DMS114 treated with DMSO at 0.1 percent for 48 hours (cell line): ENCODE measurements around the gene HIF3A.
"Not testable (repeated sequence)": the region's sequence is repeated elsewhere in the genome, so short reads cannot be mapped to it uniquely, and the experiment has no call there.

Source experiments
- DNase-seq: peaks from one replicate; lab custom pipeline; 2025; ENCODE audit not compliant: unreplicated experiment; lab: John Stamatoyannopoulos, UW

HIF3A gene

DNA sequence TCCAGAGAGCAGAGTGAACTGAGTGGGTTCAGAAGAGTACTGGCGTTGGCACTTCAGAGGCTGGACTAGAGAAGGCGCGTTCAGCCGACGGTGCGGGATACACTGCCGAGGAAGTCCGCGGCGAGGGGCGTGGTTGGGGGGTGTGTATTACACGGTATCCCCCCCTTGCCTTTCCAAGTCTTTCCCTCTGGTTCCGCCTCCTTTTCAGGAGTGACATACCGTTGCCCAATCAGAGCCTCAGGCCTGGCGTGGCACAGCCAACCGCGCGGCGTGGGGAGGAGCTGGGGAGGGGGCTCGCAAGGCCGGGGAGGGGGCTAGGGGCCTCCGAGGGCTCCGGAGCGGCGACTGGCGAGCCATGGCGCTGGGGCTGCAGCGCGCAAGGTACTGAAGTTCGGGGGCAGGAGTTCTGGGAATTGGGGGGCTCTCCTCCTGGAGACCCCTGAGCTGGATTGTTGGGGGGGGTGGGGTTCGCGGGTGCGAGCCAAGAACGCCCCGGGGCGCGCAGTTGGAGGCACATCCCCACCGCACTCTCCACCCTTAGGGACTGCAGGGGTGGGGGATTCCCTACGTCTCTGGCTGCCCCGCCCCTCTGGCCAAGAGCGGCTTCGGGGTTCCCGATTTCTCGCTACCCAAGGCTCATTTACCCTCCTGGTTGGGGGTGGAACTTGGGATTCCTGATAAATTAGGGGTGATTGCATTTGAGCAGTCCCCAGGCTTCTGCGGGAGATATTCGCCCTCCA, at the start of gene HIF3A:
Gene HIF3A, plus strand, starts transcription at position 321 of the 740 bp plus-strand sequence. Its CDS starts 35 bp downstream, at position 356.
- DNase-seq = peak; percentile 43

- no peak for DNase-seq
Measured at GRCh38 chr19:46250076-46250735, 46.6 kb upstream of the HIF3A start.

DNA sequence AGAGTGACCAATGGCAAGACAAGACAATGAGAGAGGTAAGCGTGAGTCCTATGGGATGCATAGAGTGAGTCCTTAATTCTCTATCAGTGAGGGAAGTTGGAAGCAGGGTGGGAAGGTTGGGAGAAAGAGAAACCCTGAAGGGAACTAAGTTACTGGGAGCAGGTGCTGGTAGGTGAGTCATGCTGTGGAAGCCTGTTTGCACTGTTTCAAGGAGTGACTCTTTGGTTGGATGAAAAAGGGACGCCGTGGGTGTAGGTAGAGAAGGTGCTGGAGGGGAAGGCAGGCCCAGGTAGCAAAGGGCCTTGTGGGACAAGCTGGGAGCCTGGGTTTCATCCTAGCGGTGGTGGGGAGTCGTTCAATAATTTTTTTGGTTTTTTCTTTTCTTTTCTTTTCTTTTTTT, 45.4 kb upstream of the HIF3A start:
- no peak for DNase-seq

GRCh38 chr19:46254776-46255175, 42.1 kb upstream of the HIF3A start:
- no peak for DNase-seq

GRCh38 chr19:46256855-46257254, 40.0 kb upstream of the HIF3A start:
- no peak for DNase-seq

DNA sequence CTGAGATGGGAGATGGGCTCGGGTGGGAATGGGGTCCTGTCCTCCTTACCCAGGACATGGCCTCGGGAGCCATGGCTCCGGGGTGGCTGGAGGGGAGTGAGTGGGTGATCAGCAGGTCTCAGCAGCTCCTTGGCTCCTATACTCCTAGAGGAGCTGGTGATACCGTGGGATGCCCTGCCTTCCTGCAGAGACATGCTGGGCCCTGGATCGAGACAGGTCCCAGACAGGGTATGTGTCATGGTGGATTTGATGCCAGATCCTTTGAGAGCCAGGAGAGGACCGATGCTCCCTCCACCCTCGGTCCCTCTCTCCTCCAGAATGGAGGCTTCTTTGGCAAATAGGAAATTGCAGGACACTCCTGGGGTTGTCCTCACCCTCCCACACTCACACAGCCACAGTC, 35.3 kb upstream of the HIF3A start:
- DNase-seq = not testable (repeated sequence)

- DNase-seq = not testable (repeated sequence)
Measured at GRCh38 chr19:46262684-46263296, 34.1 kb upstream of the HIF3A start.

DNA sequence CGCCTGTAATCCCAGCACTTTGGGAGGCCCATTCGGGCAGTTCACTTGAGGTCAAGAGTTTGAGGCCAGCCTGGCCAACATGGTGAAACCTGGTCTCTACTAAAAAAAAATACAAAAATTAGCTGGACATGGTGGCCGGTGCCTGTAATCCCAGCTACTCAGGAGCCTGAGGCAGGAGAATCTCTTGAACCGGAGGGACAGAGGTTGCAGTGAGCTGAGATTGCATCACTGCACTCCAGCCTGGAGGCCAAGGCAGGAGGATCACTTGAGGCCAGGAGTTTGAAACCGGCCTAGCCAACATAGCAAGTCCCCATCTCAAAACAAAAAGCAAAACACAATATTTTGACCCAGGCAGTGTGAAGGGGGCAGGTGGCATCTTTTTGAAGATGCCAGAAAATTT, 32.0 kb upstream of the HIF3A start:
- not testable (repeated sequence) for DNase-seq

- peak; percentile 27 for DNase-seq
Measured at GRCh38 chr19:46265217-46265828, 31.5 kb upstream of the HIF3A start.

DNA sequence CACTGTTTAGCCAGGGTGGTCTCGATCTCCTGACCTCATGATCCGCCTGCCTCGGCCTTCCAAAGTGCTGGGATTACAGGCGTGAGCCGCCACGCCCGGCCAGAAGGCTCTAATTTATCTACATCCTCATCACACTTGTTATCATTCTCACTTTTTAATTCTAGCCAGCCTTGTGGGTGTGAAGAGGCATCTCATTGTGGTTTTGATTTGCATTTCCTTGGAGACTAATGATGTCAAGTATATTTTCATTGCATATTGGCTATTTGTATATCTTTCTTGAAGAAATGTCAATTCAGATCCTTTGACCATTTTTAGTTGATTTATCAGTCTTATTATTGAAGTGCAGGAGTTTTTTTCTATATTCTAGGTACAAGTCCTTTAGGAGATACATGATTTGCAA, 27.7 kb upstream of the HIF3A start:
- no peak for DNase-seq

GRCh38 chr19:46270521-46271256, 26.2 kb upstream of the HIF3A start:
- no peak for DNase-seq

- no peak for DNase-seq
Measured at GRCh38 chr19:46271481-46272197, 25.2 kb upstream of the HIF3A start.

- not testable (repeated sequence) for DNase-seq
Measured at GRCh38 chr19:46273931-46274330, 22.9 kb upstream of the HIF3A start.

- no peak for DNase-seq
Measured at GRCh38 chr19:46279177-46279576, 17.7 kb upstream of the HIF3A start.

GRCh38 chr19:46283771-46284170, 13.1 kb upstream of the HIF3A start:
- no peak for DNase-seq

DNA sequence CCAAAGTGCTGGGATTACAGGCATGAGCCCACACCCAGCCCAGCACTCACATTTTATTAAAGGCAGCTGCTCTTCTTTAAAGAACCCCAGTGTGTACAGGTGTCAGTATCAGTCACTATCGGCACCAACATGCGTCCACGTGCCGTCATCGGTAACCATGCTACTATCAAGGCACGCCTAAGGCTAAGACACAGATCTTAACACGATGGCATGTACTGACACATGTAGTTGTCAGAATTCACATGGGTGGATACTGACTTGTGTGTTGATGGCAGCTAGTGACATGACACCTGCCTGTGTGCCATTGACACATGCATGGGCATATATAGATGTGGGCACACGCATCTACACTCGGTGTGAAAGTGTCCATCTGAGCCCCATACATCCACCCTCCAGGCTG, 12.2 kb upstream of the HIF3A start:
- DNase-seq = no peak

- DNase-seq = no peak
Measured at GRCh38 chr19:46287585-46287984, 9.3 kb upstream of the HIF3A start.

GRCh38 chr19:46288896-46289588, 7.8 kb upstream of the HIF3A start:
- no peak for DNase-seq

DNA sequence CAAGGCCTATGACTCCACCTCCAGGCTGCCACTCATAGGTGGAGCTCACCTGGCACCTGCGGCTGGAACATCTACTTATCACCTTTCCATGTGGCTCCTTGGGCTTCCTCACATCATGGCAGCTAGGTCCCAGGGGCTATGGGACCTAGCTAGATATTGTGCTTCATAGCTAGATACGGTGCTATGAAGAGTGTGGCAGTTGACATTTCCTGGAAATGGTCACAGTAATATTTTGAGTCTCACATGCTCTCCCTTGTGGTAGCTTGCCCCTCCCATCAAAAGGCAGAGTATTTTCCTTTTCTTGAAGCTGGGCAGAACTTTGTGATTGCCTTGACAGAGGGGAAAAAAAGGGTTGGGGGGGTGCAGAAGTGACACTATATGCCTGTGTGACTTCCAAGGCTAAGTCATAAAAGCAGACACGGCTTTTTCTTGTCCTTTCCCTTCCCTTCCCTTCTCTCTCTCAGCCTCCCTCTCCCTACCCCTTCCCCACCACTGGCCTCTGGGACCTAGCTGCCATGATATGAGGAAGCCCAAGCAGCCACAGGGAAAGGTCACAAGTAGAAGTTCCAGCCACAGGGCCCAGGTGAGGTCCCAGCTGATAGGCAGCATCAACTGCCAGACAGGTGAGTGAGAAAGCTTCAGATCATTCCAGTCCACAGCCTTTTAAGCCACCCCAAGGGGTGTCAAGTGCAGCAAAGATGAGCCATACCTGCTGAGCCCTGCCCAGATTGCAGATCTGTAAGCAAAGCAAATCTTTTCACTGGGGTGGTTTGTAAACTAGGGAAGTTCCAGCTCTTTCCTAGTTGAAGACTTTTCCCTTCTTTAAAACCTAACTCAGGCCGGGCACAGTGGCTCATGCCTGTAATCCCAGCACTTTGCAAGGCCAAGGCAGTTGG, 6.9 kb upstream of the HIF3A start:
- no peak for DNase-seq
